Trophoblast cell (in vitro differentiated cells and primary cell): Measurements from ENCODE around the gene MYOT.

Experiments used
- DNase-seq, 2 donors: peaks; one replicate each; pipeline ENCODE4 v3.0.0-alpha.2; 2016
- H2AFZ ChIP-seq: 2 replicates; pipeline ENCODE4 v1.6.1; 2013; ENCODE audit warnings: low read length, moderate library complexity, mild to moderate bottlenecking; ENCODE audit not compliant: insufficient read depth, poor library complexity
- H2AK5ac ChIP-seq: 2 replicates; pipeline ENCODE4 v1.6.1; 2013; ENCODE audit warnings: mild to moderate bottlenecking, low read length
- H2BK120ac ChIP-seq: 2 replicates; pipeline ENCODE4 v1.6.1; 2013; ENCODE audit warnings: low read length, mild to moderate bottlenecking, moderate library complexity; ENCODE audit not compliant: insufficient read depth, poor library complexity
- H2BK12ac ChIP-seq: 2 replicates; pipeline ENCODE4 v1.6.1; 2013; ENCODE audit warnings: mild to moderate bottlenecking, low read length, moderate library complexity
- H2BK5ac ChIP-seq: 2 replicates; pipeline ENCODE4 v1.6.1; 2013; ENCODE audit warnings: low read length, low read depth, moderate library complexity, mild to moderate bottlenecking; ENCODE audit not compliant: poor library complexity
- H3K14ac ChIP-seq: 2 replicates; pipeline ENCODE4 v1.6.1; 2013; ENCODE audit warnings: mild to moderate bottlenecking, low read length
- H3K18ac ChIP-seq: 2 replicates; pipeline ENCODE4 v1.6.1; 2013; ENCODE audit warnings: mild to moderate bottlenecking, low read length
- H3K23ac ChIP-seq: 2 replicates; pipeline ENCODE4 v1.6.1; 2013; ENCODE audit warnings: low read length
- H3K27ac ChIP-seq: 2 replicates; pipeline ENCODE4 v1.5.1; 2013; ENCODE audit warnings: low read depth, mild to moderate bottlenecking, inconsistent platforms, low read length, moderate library complexity
- H3K27me3 ChIP-seq: 2 replicates; pipeline ENCODE4 v1.6.1; 2013; ENCODE audit warnings: inconsistent platforms, mild to moderate bottlenecking, low read length, moderate library complexity; ENCODE audit not compliant: insufficient read depth
- H3K36me3 ChIP-seq, 2 experiments: 1 replicate in 1 of 2; 2 replicates in 1 of 2; pipeline ENCODE4 v1.6.1; 2013; ENCODE audit warnings: low read length in 2 of 2, mild to moderate bottlenecking in 2 of 2, moderate library complexity in 1 of 2; ENCODE audit not compliant: insufficient read depth in 2 of 2, control insufficient read depth in 1 of 2
- H3K4ac ChIP-seq: 2 replicates; pipeline ENCODE4 v1.6.1; 2013; ENCODE audit warnings: low read depth, mild to moderate bottlenecking, low read length, moderate library complexity
- H3K4me1 ChIP-seq, 2 experiments: 1 replicate in 1 of 2; 2 replicates in 1 of 2; pipeline ENCODE4 v1.6.1; 2013; ENCODE audit warnings: low read length in 2 of 2, mild to moderate bottlenecking in 2 of 2, moderate library complexity in 1 of 2; ENCODE audit not compliant: insufficient read depth in 2 of 2, control insufficient read depth in 1 of 2
- H3K4me2 ChIP-seq: 2 replicates; pipeline ENCODE4 v1.6.1; 2013; ENCODE audit warnings: inconsistent platforms, mild to moderate bottlenecking, low read length, moderate library complexity
- H3K4me3 ChIP-seq: 2 replicates; pipeline ENCODE4 v1.5.1; 2013; ENCODE audit warnings: mild to moderate bottlenecking, low read depth, low read length, inconsistent platforms
- H3K79me1 ChIP-seq: one replicate; pipeline ENCODE4 v1.6.1; 2013; ENCODE audit warnings: low read length
- H3K79me2 ChIP-seq: 2 replicates; pipeline ENCODE4 v1.6.1; 2013; ENCODE audit warnings: low read length, mild to moderate bottlenecking; ENCODE audit not compliant: control insufficient read depth, insufficient read depth, poor library complexity
- H3K9ac ChIP-seq: 2 replicates; pipeline ENCODE4 v1.6.1; 2013; ENCODE audit warnings: mild to moderate bottlenecking, low read length
- H3K9me3 ChIP-seq: 2 replicates; pipeline ENCODE4 v1.6.1; 2013; ENCODE audit warnings: low read depth, mild to moderate bottlenecking, control low read depth, inconsistent platforms, low read length; ENCODE audit not compliant: insufficient read depth
- H4K12ac ChIP-seq: 2 replicates; pipeline ENCODE4 v1.6.1; 2013; ENCODE audit warnings: low read depth, mild to moderate bottlenecking, low read length, moderate library complexity
- H4K8ac ChIP-seq: 2 replicates; pipeline ENCODE4 v1.6.1; 2013; ENCODE audit warnings: low read depth, mild to moderate bottlenecking, low read length, moderate library complexity
- H4K91ac ChIP-seq: one replicate; pipeline ENCODE4 v1.6.1; 2013; ENCODE audit warnings: low read depth, mild to moderate bottlenecking, low read length, moderate library complexity
- WGBS: extraction: QIAGEN DNeasy Blood & Tissue Kit; methylation state at CpG from one replicate; pipeline ENCODE4 v1.1.7; 2013; ENCODE audit warnings: missing lambda C conversion rate; ENCODE audit not compliant: insufficient read length, insufficient coverage; ENCODE audit errors: extremely low coverage; 5-methylcytosine and 5-hydroxymethylcytosine counted together

The MYOT gene

GRCh38 chr5:137842296-137842695 lies 25.4 kb upstream of the MYOT start:
- H2AK5ac ChIP-seq, result no peak overlapping the region
- no peak overlapping the region for H4K12ac ChIP-seq
- H3K4me3 ChIP-seq, result no peak overlapping the region
- H4K91ac ChIP-seq, result no peak overlapping the region
- WGBS, result no CpG with 5 or more reads among the region's 5 CpGs
- H3K79me2 ChIP-seq, result no peaks in the 10 kb centered on the region
- no peak for DNase-seq
- H3K9me3 ChIP-seq, result no peaks in the 10 kb centered on the region
- no peak overlapping the region for H3K4me2 ChIP-seq
- H2BK120ac ChIP-seq, result no peak overlapping the region
- H3K79me1 ChIP-seq, result no peaks in the 10 kb centered on the region
- H3K18ac ChIP-seq, result no peak overlapping the region
- no peaks in the 10 kb centered on the region for H3K36me3 ChIP-seq
- H4K8ac ChIP-seq, result no peak overlapping the region
- H2BK5ac ChIP-seq, result no peak overlapping the region
- no peak overlapping the region for H2AFZ ChIP-seq
- no peaks in the 10 kb centered on the region for H3K4me1 ChIP-seq
- H3K9ac ChIP-seq, result no peak overlapping the region
- H3K4ac ChIP-seq, result no peak overlapping the region
- no peak overlapping the region for H2BK12ac ChIP-seq
- H3K23ac ChIP-seq, result no peak overlapping the region
- no peaks in the 10 kb centered on the region for H3K27me3 ChIP-seq
- no peak overlapping the region for H3K14ac ChIP-seq
- no peak overlapping the region for H3K27ac ChIP-seq

- Histone ChIP-seq H3K4me3 (no peak overlapping the region), H4K12ac (no peak overlapping the region)
- no peak for DNase-seq
Observed at GRCh38 chr5:137843676-137844299, 23.9 kb upstream of the MYOT start.

GRCh38 chr5:137845472-137845871 lies 22.2 kb upstream of the MYOT start:
- H3K4me1 ChIP-seq, result no peaks in the 10 kb centered on the region
- no peak overlapping the region for H3K4me2 ChIP-seq
- no peak overlapping the region for H2BK120ac ChIP-seq
- H4K8ac ChIP-seq, result no peak overlapping the region
- H2AK5ac ChIP-seq, result no peak overlapping the region
- no peak overlapping the region for H3K4me3 ChIP-seq
- H3K9me3 ChIP-seq, result no peaks in the 10 kb centered on the region
- H3K27ac ChIP-seq, result no peak overlapping the region
- DNase-seq, result no peak
- H2AFZ ChIP-seq, result no peak overlapping the region
- H4K12ac ChIP-seq, result no peak overlapping the region
- H3K9ac ChIP-seq, result no peak overlapping the region
- no peak overlapping the region for H3K14ac ChIP-seq
- no peak overlapping the region for H3K23ac ChIP-seq
- H3K18ac ChIP-seq, result no peak overlapping the region
- H3K79me2 ChIP-seq, result no peaks in the 10 kb centered on the region
- no peak overlapping the region for H2BK12ac ChIP-seq
- no peak overlapping the region for H3K4ac ChIP-seq
- H3K36me3 ChIP-seq, result no peaks in the 10 kb centered on the region
- H4K91ac ChIP-seq, result no peak overlapping the region
- no peaks in the 10 kb centered on the region for H3K79me1 ChIP-seq
- H3K27me3 ChIP-seq, result no peaks in the 10 kb centered on the region
- H2BK5ac ChIP-seq, result no peak overlapping the region

More at GRCh38 chr5:137843676-137844299, 23.9 kb upstream of the MYOT start:
- Histone ChIP-seq H3K9ac (no peak overlapping the region), H3K4ac (no peak overlapping the region), H2BK120ac (no peak overlapping the region), H2AFZ (no peak overlapping the region), H3K18ac (no peak overlapping the region), H3K27ac (no peak overlapping the region), H2BK5ac (no peak overlapping the region), H3K14ac (no peak overlapping the region), H2AK5ac (no peak overlapping the region), H4K91ac (no peak overlapping the region), H3K36me3 (no peaks in the 10 kb centered on the region), H3K79me2 (no peaks in the 10 kb centered on the region), H2BK12ac (no peak overlapping the region), H3K27me3 (no peaks in the 10 kb centered on the region), H3K79me1 (no peaks in the 10 kb centered on the region), H3K23ac (no peak overlapping the region), H4K8ac (no peak overlapping the region), H3K4me1 (no peaks in the 10 kb centered on the region), H3K9me3 (no peaks in the 10 kb centered on the region), H3K4me2 (no peak overlapping the region)
- WGBS, result no CpG with 5 or more reads among the region's 4 CpGs

- H2BK120ac ChIP-seq, result no peak overlapping the region
- no CpG with 5 or more reads among the region's 6 CpGs for WGBS
- H2AFZ ChIP-seq, result no peak overlapping the region
- no peak overlapping the region for H2BK5ac ChIP-seq
- no peak overlapping the region for H3K4ac ChIP-seq
- no peak overlapping the region for H4K91ac ChIP-seq
- no peaks in the 10 kb centered on the region for H3K27me3 ChIP-seq
- H3K9me3 ChIP-seq, result no peaks in the 10 kb centered on the region
- H3K23ac ChIP-seq, result no peak overlapping the region
- H3K9ac ChIP-seq, result no peak overlapping the region
- no peaks in the 10 kb centered on the region for H3K79me1 ChIP-seq
- H3K14ac ChIP-seq, result no peak overlapping the region
- H2AK5ac ChIP-seq, result no peak overlapping the region
- no peak overlapping the region for H4K8ac ChIP-seq
- no peak overlapping the region for H3K4me3 ChIP-seq
- no peak overlapping the region for H2BK12ac ChIP-seq
- no peaks in the 10 kb centered on the region for H3K36me3 ChIP-seq
- no peak overlapping the region for H4K12ac ChIP-seq
- no peaks in the 10 kb centered on the region for H3K79me2 ChIP-seq
- H3K4me1 ChIP-seq, result no peaks in the 10 kb centered on the region
- no peak for DNase-seq
- no peak overlapping the region for H3K27ac ChIP-seq
- no peak overlapping the region for H3K4me2 ChIP-seq
- no peak overlapping the region for H3K18ac ChIP-seq
Observed at GRCh38 chr5:137847687-137848086, 20.0 kb upstream of the MYOT start.
